DMS53 (cell line): ENCODE data around the gene RETREG3.
A peak's percentile ranks its signal among the peaks of the same experiment; 100 is the strongest.

Experiments
- DNase-seq: peaks from one replicate; lab custom pipeline; 2025; lab: John Stamatoyannopoulos, UW

The RETREG3 gene

GRCh38 chr17:42612013-42612412 lies 2.8 kb upstream of the RETREG3 start:
- DNase-seq, result no peak

GRCh38 chr17:42609814-42610801 lies 934 bp upstream of the RETREG3 start:
- peak; percentile 47 for DNase-seq

DNA sequence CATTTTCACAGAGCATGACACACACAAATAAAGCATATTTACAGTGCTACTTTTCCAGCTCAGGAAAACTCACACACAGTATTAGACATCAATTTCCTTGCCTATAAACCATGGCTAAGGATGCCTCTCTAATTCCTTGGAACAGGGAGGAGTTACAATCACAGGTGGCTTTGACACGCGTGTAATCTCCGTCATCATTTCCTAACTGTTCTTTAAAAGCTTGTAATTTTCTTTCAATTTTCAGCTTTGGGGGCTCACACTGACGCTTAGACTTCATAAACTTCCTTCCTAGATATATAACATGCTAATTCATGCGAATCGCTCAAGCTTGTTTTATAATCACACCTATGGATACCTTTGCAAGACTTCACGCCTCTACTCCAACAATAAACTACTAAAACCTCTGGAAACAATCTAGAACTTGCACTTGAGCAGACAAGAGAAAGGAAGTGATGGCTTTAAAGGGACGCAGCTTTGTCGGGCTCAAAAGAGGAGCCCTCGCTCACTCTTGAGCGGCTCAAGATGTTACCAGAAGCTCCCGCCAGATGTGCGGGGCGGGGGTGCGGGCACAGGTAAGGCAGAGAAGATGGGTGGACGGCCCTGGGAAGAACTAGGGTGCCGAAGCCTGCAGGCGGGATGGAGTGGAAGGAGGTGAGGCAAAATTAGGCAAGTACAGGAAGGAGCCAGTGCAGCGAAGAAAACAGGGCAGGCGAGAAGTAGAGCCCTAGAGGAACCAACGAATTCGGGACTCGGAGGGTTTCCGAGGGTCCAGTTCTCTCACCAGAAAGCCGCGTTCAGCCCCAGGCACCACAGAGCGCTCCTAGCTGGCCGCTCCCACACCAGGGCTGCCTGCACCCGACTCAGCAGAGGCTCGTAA lies 631 bp downstream of the RETREG3 start:
- peak; percentile 56 for DNase-seq

GRCh38 chr17:42607769-42608168 lies 1.4 kb downstream of the RETREG3 start:
- no peak for DNase-seq

DNA sequence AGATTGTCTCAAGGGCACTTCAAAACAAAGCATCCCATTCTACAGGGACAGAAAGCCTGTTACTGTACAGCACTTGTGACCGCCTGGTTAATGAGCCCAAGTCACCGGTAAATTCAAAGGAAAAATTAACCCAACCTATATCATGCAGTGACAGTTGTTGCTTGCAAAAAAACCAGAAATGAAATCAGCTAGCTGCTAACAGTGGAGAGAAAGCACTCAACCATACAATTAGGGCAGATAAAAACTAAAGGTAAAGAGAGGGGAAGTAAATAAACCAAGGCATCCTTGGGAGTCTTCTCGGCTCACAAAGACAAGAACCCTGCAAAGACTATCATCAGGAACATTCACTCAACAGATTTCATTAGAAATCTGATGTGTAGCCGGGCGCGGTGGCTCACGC lies 5.9 kb downstream of the RETREG3 start:
- no peak for DNase-seq

- DNase-seq, result no peak
Measured at GRCh38 chr17:42598905-42599304, 10.3 kb downstream of the RETREG3 start.

- no peak for DNase-seq
Measured at GRCh38 chr17:42596386-42596785, 12.8 kb downstream of the RETREG3 start.

DNA sequence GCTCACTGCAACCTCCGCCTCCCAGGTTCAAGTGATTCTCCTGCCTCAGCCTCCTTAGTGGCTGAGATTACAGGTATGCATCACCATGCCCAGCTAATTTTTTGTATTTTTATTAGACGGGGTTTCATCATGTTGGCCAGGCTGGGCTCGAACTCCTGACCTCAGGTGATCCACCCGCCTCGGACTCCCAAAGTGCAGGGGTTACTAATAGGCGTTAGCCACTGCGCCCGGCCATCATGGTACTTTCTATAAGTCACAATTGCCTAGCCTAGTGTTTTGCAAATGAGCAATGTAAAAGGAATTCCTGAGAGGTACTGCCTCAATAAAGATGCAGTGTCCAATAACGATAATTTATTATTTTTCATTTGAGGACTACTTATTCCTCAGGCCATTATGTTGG lies 17.8 kb downstream of the RETREG3 start:
- DNase-seq, result no peak

- no peak for DNase-seq
Measured at GRCh38 chr17:42590886-42591285, 18.3 kb downstream of the RETREG3 start.

- no peak for DNase-seq
Measured at GRCh38 chr17:42586514-42587230, 22.5 kb downstream of the RETREG3 start.

GRCh38 chr17:42585353-42585752 lies 23.8 kb downstream of the RETREG3 start:
- no peak for DNase-seq

DNA sequence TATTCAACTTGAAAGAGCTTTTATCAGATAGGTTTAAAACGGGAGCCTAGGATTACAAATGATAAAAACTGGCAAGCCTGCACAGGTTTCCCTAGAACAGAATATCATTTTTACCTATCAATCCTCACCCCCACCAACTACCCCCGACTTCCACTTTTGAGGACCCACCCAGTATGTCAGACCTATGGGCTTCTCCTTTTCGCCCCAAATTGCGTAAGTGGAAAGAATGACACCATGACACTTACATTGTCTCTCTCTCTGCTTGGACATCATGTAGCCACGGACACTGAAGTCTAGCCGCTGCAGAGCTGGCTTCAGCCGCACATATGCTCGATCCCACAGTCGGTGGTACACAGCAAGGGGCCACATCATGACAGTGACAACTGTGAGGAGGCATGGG lies 24.3 kb downstream of the RETREG3 start:
- no peak for DNase-seq

GRCh38 chr17:42581744-42582270 lies 27.4 kb downstream of the RETREG3 start:
- DNase-seq, result no peak

DNA sequence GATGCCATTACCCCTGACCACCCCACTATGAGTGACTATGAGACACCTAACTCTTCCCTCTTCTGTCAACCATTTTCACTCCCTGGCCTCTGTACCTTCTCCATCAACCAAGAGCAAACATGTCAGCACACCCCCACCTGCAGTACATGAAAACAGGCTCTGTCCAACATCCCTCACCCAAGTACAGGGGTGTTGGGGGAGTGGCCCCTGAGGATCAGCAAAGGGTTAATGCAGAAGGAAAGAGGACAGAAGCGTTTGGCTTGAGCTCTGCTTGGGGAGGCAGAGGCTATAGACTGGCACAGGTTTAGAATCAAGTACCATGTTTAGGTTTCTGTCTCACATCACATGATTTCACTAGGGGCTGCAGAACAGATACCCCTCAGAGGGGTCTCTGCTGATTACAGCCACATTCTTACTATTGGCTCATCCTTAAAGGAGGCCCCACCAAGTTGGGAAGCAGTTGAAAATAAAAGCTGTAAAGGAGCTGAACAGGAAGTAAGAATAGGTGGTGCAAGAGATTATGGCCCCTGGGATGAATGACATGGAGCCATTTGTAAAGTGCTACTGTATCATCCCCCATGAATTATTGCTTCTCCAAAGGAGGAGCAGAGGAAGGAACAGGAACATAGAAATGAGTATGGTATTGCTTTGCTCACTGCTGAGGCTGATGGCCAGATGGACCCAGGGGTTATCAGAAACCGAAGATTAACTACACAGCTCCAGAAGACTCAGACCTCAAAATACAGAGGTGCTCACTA lies 29.2 kb downstream of the RETREG3 start:
- DNase-seq, result no peak

DNA sequence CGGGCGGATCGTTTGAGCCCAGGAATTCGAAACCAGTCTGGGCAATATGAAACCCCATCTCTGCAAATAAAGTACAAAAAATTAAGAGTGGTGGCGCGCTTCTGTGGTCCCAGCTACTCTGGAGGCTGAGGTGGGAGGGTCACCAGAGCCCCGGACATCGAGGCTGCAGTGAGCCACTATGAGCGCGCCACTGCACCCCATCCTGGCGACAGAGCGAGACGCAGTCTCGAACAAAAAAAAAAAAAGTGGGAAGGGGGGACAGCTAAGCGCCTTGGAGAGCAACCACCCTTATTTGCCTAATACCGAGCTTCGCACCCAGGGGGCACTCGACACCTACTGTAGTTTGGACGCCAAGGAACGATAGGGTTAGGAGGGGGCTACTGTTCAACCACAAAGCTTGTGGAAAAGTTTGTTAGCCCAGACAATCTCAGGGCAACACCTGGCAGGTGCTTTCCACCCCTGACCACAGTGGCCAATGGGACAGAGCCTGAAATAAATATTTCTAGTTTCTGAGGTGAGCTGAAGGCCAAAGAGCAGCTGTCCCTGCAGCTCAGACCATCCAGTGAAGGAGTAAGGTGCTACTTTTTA lies 30.8 kb downstream of the RETREG3 start:
- peak; percentile 88 for DNase-seq

- peak; percentile 98 for DNase-seq
Measured at GRCh38 chr17:42577532-42578281, 31.5 kb downstream of the RETREG3 start, which contains the start of gene PSMC3IP. TSS of gene PSMC3IP (minus strand) at chr17:42577729. CDS start at chr17:42577686, 43 bp downstream.

DNA sequence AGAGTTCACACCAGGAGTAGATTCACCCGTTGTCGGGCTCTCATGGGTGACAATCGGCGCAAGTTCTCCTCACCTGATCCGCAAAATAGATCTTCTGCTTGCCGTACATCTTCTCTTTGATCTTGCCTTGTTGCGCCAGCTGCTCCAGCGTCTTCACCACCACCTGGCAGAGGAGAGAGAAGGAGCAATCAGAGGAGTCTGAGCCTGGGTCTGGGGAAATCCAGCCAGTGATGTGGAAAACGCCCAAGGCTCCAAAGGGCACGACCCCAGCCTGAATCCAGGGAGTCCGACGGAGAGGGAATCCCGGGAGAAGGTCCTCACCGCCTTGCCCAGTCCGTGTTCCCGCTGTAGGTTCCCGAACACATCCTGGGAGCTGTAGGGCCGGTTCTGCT lies 32.0 kb downstream of the RETREG3 start:
- peak; percentile 67 for DNase-seq

DNA sequence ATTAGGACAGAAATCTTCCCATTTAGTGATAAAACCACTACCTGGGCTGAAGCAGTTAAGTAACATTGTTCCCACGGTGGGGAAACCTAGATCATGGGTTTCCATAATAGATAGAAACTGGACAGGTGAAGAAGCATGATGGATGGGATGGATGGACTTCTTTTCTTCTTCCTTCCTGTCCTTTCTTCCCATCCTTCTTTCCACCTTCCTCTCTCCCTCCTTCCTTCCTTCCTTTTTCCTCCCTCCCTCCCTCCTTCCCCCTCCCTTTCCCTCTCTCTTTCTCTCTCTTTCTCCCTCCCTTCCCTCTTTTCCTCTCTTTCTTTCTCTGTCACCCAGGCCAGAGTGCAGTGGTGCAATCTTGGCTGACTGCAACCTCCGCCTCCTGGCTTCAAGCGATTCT lies 34.7 kb downstream of the RETREG3 start:
- DNase-seq, result no peak

GRCh38 chr17:42573095-42573494 lies 36.1 kb downstream of the RETREG3 start:
- DNase-seq, result no peak
